Panc1 (cell line): ENCODE data around the gene CDK6.

Experiments used
- CTCF ChIP-seq: fragments of 450-650 bp; IDR thresholded peaks from 2 replicates; pipeline ENCODE4 v1.5.1; 2017; ENCODE audit warnings: mild to moderate bottlenecking
- POLR2AphosphoS5 ChIP-seq: IDR thresholded peaks from 2 replicates; pipeline ENCODE4 v1.6.1; 2012; ENCODE audit warnings: mild to moderate bottlenecking, low read depth, low read length, moderate library complexity

GRCh38 chr7:92769844-92770243, 66.5 kb downstream of the CDK6 start:
- TF ChIP-seq CTCF (no peak), POLR2AphosphoS5 (no peak)
